Left ventricle myocardium superior (tissue), 1 donor: ENCODE results near the gene ZNF570. TPM values are rescaled to one million over a fixed set of nuclear protein-coding genes. Genes with fewer than 3 reads are reported as not detected.

Source experiments
- total RNA-seq: library from RNA; stranded (reverse); fragmentation: NEBNext Ultra II Directional; extraction: Animal tissue kit (Norgen Biotek cat#: 25700); gene quantifications from one replicate; pipeline ENCODE4 v1.2.1, GENCODE V29; 2021
- donor health status: DM: no; HTN: yes; CAD: no; lungs with severe emphysema.

Gene ZNF570
- total RNA-seq, 1 donor from 2014 or later = 7.3 TPM

Other genes with a start within 250 kb of the ZNF570 start
- 6.1 TPM for gene ZNF527, start 98.3 kb upstream of the ZNF570 start, total RNA-seq
- 6.8 TPM for gene ZNF569, start 1.9 kb upstream of the ZNF570 start, total RNA-seq
- gene ZNF793, start 37.6 kb downstream of the ZNF570 start, total RNA-seq = 6.4 TPM
- gene ZNF571, start 125.4 kb downstream of the ZNF570 start, total RNA-seq = 3.8 TPM
- gene ZNF540, start 125.5 kb downstream of the ZNF570 start, total RNA-seq = 8.8 TPM
- gene ZFP30, start 186.1 kb downstream of the ZNF570 start, total RNA-seq = 9.3 TPM